ENCODE results near the gene RNF167. TPM values are rescaled to one million over a fixed set of nuclear protein-coding genes. Genes with fewer than 3 reads are reported as not detected.

Gene RNF167
- polyA plus RNA-seq, 1 donor (not counting 4 experiments of a cell fraction or from before 2014, with no cell fraction given) = 101 TPM

GRCh38 chr17:4969551-4970173, 29.6 kb downstream of the RNF167 start:
- no peaks in the 10 kb centered on the region for H3K9me3 ChIP-seq (ENCODE audit: control insufficient read depth, low read depth, low read length)
- H3K4me2 ChIP-seq (ENCODE audit: control insufficient read depth, extremely low read depth, insufficient read depth, low read depth, low read length) = peak overlapping the region; percentile 95
- peak overlapping the region; percentile 99 for H3K27ac ChIP-seq (ENCODE audit: control insufficient read depth, insufficient read depth, low read length)
- peaks cover 31% of the 10 kb centered on the region for H3K4me1 ChIP-seq (ENCODE audit: control insufficient read depth, extremely low read depth, insufficient read depth, low read length)
- H3K9me1 ChIP-seq (ENCODE audit: control insufficient read depth, extremely low read depth, insufficient read depth, low read length) = no peaks in the 10 kb centered on the region
- no peak overlapping the region for H3K4me3 ChIP-seq (ENCODE audit: control insufficient read depth in 2 of 3, extremely low read depth in 1 of 3, insufficient read depth in 2 of 3, low read depth in 1 of 3, low read length in 3 of 3)
- H3K79me2 ChIP-seq (ENCODE audit: control insufficient read depth, insufficient read depth, low read length) = peaks cover 5% of the 10 kb centered on the region
- DNase-seq (ENCODE audit: low read depth, low spot score) (no peak), FAIRE-seq (no peak)
- H3K27me3 ChIP-seq (ENCODE audit: control insufficient read depth, extremely low read depth, insufficient read depth, low read length) = no peaks in the 10 kb centered on the region
- no peak overlapping the region for H3K9ac ChIP-seq (ENCODE audit: control insufficient read depth, extremely low read depth, insufficient read depth, low read length)
- dilution Hi-C loops (cut with MboI; ENCODE audit: extremely low pct_ligation_motif_present, low sequenced_read_pairs) = no loop called here
- no peak overlapping the region for H2AFZ ChIP-seq (ENCODE audit: control insufficient read depth, low read length)
- no peaks in the 10 kb centered on the region for H4K20me1 ChIP-seq (ENCODE audit: control insufficient read depth, extremely low read depth, insufficient read depth, low read length)
- no peak for TF ChIP-seq EZH2 (IDR thresholded peaks at IDR 0.05; ENCODE audit: low read length)
- TF ChIP-seq, protein P1, sequence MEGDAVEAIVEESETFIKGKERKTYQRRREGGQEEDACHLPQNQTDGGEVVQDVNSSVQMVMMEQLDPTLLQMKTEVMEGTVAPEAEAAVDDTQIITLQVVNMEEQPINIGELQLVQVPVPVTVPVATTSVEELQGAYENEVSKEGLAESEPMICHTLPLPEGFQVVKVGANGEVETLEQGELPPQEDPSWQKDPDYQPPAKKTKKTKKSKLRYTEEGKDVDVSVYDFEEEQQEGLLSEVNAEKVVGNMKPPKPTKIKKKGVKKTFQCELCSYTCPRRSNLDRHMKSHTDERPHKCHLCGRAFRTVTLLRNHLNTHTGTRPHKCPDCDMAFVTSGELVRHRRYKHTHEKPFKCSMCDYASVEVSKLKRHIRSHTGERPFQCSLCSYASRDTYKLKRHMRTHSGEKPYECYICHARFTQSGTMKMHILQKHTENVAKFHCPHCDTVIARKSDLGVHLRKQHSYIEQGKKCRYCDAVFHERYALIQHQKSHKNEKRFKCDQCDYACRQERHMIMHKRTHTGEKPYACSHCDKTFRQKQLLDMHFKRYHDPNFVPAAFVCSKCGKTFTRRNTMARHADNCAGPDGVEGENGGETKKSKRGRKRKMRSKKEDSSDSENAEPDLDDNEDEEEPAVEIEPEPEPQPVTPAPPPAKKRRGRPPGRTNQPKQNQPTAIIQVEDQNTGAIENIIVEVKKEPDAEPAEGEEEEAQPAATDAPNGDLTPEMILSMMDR (optimal IDR thresholded peaks at IDR 0.05 in 1 of 3, IDR thresholded peaks at IDR 0.05 in 1 of 3, conservative IDR thresholded peaks at IDR 0.05 in 1 of 3; ENCODE audit: extremely low read depth in 1 of 3, insufficient read depth in 2 of 3, low read length in 3 of 3) = no peak
- H3K36me3 ChIP-seq (ENCODE audit: control insufficient read depth in 2 of 2, extremely low read depth in 1 of 2, insufficient read depth in 2 of 2, low read length in 2 of 2) = peaks cover 22 to 34% of the 10 kb centered on the region in 2 experiments

DNA sequence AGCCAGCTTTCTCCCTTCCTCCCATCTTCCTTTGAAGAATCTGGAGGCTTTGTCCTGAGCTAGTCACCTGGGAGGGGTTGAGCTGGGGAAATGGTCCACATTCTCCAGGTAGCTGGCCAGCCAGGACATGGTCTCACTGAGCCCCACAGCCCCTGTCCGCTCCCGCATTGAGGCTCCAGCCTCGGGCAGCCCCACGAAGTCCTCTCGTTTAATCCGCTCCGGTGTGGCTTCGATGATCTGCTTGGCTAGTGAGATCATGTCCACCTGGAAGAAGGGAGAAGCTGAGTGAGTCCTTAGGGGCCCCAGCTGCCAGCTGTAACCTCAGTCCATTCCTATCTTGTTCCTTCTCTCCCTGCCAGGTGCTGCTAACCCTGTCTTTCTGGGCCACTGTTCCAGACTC, 30.2 kb downstream of the RNF167 start:
- Histone ChIP-seq H3K9me1 (ENCODE audit: control insufficient read depth, extremely low read depth, insufficient read depth, low read length) (no peaks in the 10 kb centered on the region), H2AFZ (ENCODE audit: control insufficient read depth, low read length) (no peak overlapping the region), H3K9me3 (ENCODE audit: control insufficient read depth, low read depth, low read length) (no peaks in the 10 kb centered on the region), H3K4me3 (ENCODE audit: control insufficient read depth in 2 of 3, extremely low read depth in 1 of 3, insufficient read depth in 2 of 3, low read depth in 1 of 3, low read length in 3 of 3) (no peak overlapping the region), H4K20me1 (ENCODE audit: control insufficient read depth, extremely low read depth, insufficient read depth, low read length) (no peaks in the 10 kb centered on the region), H3K27me3 (ENCODE audit: control insufficient read depth, extremely low read depth, insufficient read depth, low read length) (no peaks in the 10 kb centered on the region), H3K9ac (ENCODE audit: control insufficient read depth, extremely low read depth, insufficient read depth, low read length) (no peak overlapping the region), H3K4me2 (ENCODE audit: control insufficient read depth, extremely low read depth, insufficient read depth, low read depth, low read length) (no peak overlapping the region), H3K4me1 (ENCODE audit: control insufficient read depth, extremely low read depth, insufficient read depth, low read length) (peaks cover 31% of the 10 kb centered on the region), H3K36me3 (ENCODE audit: control insufficient read depth in 2 of 2, extremely low read depth in 1 of 2, insufficient read depth in 2 of 2, low read length in 2 of 2) (peaks cover 25 to 34% of the 10 kb centered on the region in 2 experiments), H3K27ac (ENCODE audit: control insufficient read depth, insufficient read depth, low read length) (no peak overlapping the region), H3K79me2 (ENCODE audit: control insufficient read depth, insufficient read depth, low read length) (peaks cover 3% of the 10 kb centered on the region)
- dilution Hi-C loops (cut with MboI; ENCODE audit: extremely low pct_ligation_motif_present, low sequenced_read_pairs) = no loop called here
- no peak for FAIRE-seq
- no peak for TF ChIP-seq EZH2 (IDR thresholded peaks at IDR 0.05; ENCODE audit: low read length)
- no peak for DNase-seq (ENCODE audit: low read depth, low spot score)

DNA sequence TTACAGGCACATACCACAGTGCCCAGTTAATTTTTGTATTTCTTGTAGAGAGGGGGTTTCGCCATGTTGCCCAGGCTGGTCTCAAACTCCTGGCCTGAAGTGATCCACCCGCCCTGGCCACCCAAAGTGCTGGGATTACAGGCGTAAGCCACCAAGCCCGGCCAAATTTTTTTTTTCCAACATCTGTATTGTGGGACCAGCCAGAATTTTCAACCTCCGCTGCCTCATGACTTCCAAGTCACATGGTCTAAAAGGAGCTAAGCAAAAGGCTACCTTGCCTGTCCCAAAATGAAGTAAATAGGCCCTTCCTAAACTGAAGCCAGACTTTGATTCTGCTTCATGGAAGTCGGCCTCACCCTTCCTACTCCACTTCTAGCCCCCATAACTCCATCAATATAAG, 31.8 kb downstream of the RNF167 start:
- TF ChIP-seq, protein P1 (optimal IDR thresholded peaks at IDR 0.05 in 1 of 3, IDR thresholded peaks at IDR 0.05 in 1 of 3, conservative IDR thresholded peaks at IDR 0.05 in 1 of 3; ENCODE audit: extremely low read depth in 1 of 3, insufficient read depth in 2 of 3, low read length in 3 of 3) = no peak
- TF ChIP-seq EZH2 (IDR thresholded peaks at IDR 0.05; ENCODE audit: low read length) = no peak
- H3K9ac ChIP-seq (ENCODE audit: control insufficient read depth, extremely low read depth, insufficient read depth, low read length) = no peak overlapping the region
- no peak for DNase-seq (ENCODE audit: low read depth, low spot score)
- H3K9me3 ChIP-seq (ENCODE audit: control insufficient read depth, low read depth, low read length) = no peaks in the 10 kb centered on the region
- no peak for FAIRE-seq
- H3K4me2 ChIP-seq (ENCODE audit: control insufficient read depth, extremely low read depth, insufficient read depth, low read depth, low read length) = no peak overlapping the region
- no peak overlapping the region for H2AFZ ChIP-seq (ENCODE audit: control insufficient read depth, low read length)
- peaks cover 21% of the 10 kb centered on the region for H3K4me1 ChIP-seq (ENCODE audit: control insufficient read depth, extremely low read depth, insufficient read depth, low read length)
- no peaks in the 10 kb centered on the region for H3K79me2 ChIP-seq (ENCODE audit: control insufficient read depth, insufficient read depth, low read length)
- H4K20me1 ChIP-seq (ENCODE audit: control insufficient read depth, extremely low read depth, insufficient read depth, low read length) = no peaks in the 10 kb centered on the region
- H3K27me3 ChIP-seq (ENCODE audit: control insufficient read depth, extremely low read depth, insufficient read depth, low read length) = no peaks in the 10 kb centered on the region
- H3K36me3 ChIP-seq (ENCODE audit: control insufficient read depth in 2 of 2, extremely low read depth in 1 of 2, insufficient read depth in 2 of 2, low read length in 2 of 2) = peaks cover 25 to 39% of the 10 kb centered on the region in 2 experiments
- H3K9me1 ChIP-seq (ENCODE audit: control insufficient read depth, extremely low read depth, insufficient read depth, low read length) = no peaks in the 10 kb centered on the region
- dilution Hi-C loops (cut with MboI; ENCODE audit: extremely low pct_ligation_motif_present, low sequenced_read_pairs) = no loop called here
- H3K27ac ChIP-seq (ENCODE audit: control insufficient read depth, insufficient read depth, low read length) = no peak overlapping the region
- no peak overlapping the region for H3K4me3 ChIP-seq (ENCODE audit: control insufficient read depth in 2 of 3, extremely low read depth in 1 of 3, insufficient read depth in 2 of 3, low read depth in 1 of 3, low read length in 3 of 3)

Data from keratinocyte (primary cell).